Urinary bladder (tissue), 4 donors: ENCODE results near the gene MYL4. TPM values are rescaled to one million over a fixed set of nuclear protein-coding genes. Genes with fewer than 3 reads are reported as not detected.
"Not testable (repeated sequence)": the region's sequence is repeated elsewhere in the genome, so short reads cannot be mapped to it uniquely, and the experiment has no call there.

Source experiments
- DNase-seq: peaks from one replicate; pipeline ENCODE4 v3.0.0-alpha.2; 2015; ENCODE audit errors: extremely low spot score
- H3K27ac ChIP-seq: one replicate; pipeline ENCODE4 v1.5.1; 2013; ENCODE audit warnings: low read depth, mild to moderate bottlenecking, moderate library complexity
- H3K36me3 ChIP-seq: one replicate; pipeline ENCODE4 v1.6.1; 2013; ENCODE audit warnings: mild to moderate bottlenecking, moderate library complexity; ENCODE audit not compliant: insufficient read depth
- H3K4me1 ChIP-seq: one replicate; pipeline ENCODE4 v1.6.1; 2013; ENCODE audit warnings: mild to moderate bottlenecking, moderate library complexity; ENCODE audit not compliant: insufficient read depth
- H3K4me3 ChIP-seq: one replicate; pipeline ENCODE4 v1.5.1; 2013; ENCODE audit warnings: low read depth, low read length
- WGBS: extraction: QIAGEN DNeasy Blood & Tissue Kit; methylation state at CpG from one replicate; pipeline ENCODE4 v1.1.7; 2013; 5-methylcytosine and 5-hydroxymethylcytosine counted together
- polyA plus RNA-seq: library from polyadenylated mRNA; stranded (reverse); fragments of 200-250 nt; gene quantifications from one replicate; pipeline ENCODE4 v1.2.3, GENCODE V29; 2013
- total RNA-seq: library from RNA; depleted of rRNA; stranded (reverse); fragments of >200 nt; gene quantifications from one replicate; pipeline ENCODE4 v1.2.3, GENCODE V29; 2014
- donor health status: healthy with polysubstance abuse.
- donor health status: healthy.

The MYL4 gene
- total RNA-seq (31.7 TPM), polyA plus RNA-seq (0.53 TPM)

DNA sequence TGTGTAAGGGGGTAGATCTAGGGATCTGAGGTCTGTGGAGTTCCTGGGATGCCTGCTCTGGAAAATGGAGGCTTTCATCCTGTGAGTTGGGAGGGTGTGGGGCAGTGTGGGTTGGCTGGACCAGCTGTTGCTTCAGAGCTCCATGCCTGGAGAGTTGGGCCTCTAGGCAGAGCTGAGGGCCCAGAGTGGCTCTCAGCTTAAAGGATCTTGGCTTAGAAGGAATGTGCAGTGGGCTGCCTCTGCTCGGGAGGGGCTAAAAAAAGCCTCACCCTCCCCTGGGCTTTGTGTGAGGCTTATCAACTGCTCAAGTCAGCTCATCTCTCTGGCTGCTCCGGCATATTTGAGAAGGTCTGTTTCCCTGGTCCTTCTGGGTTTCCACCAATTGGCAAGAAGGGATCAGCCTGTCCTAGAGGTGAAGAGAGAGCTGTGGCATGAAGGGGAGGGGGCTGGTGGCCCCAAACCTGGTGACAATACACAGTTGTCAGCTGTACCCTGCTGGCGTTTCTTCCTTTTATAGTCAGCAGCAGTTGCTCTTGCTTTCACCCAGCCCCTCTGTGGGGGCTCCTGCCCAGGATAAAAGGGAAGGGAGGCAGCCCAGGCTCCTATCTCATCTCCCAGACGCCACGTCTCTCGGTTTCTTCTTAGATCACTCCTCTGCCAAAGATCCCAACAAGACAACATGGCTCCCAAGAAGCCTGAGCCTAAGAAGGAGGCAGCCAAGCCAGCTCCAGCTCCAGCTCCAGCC, at the start of gene MYL4:
TSS of gene MYL4 (plus strand) at position 605 of the 745 bp plus-strand sequence. CDS start at position 680, 75 bp downstream.
- no peak for DNase-seq
- Histone ChIP-seq H3K4me3 (no peak within 1 kb of the TSS), H3K36me3 (no peaks in the 10 kb centered on the region), H3K4me1 (no peaks in the 10 kb centered on the region), H3K27ac (no peak within 1 kb of the TSS)
- 57% methylated on average over 6 of the region's 6 CpGs for WGBS

DNA sequence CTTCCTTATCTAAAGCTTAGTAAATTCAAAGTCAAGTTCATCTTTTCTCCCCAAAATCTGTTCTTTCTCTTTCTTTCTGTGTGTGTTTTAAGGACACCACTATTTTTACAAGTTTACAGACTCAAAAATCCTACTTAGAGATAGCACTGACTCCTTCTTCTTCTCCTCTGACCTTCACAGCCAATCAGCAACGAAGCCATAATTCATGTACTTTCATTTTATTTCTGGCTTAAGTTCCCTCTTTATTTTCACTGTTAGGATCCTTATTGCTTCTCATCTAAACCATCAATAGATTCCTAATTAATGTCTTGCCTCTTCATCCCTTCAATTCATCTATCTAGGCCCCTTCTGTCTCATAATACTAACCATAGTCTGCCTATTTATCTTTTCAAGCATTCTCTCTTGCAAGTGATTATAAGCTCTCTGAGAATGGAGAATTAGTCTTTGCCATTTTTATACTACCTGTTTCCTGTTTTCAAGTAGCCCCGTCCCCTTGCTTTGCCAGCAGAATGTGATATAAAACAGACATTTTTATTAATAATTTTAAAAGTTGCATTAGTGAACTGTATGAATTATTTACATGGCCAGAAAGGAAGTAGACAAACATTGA, 47.0 kb upstream of the MYL4 start:
- Histone ChIP-seq H3K4me1 (no peaks in the 10 kb centered on the region), H3K4me3 (no peak overlapping the region), H3K36me3 (no peaks in the 10 kb centered on the region), H3K27ac (no peak overlapping the region)
- 81% methylated on average over 2 of the region's 2 CpGs for WGBS
- DNase-seq, result no peak

DNA sequence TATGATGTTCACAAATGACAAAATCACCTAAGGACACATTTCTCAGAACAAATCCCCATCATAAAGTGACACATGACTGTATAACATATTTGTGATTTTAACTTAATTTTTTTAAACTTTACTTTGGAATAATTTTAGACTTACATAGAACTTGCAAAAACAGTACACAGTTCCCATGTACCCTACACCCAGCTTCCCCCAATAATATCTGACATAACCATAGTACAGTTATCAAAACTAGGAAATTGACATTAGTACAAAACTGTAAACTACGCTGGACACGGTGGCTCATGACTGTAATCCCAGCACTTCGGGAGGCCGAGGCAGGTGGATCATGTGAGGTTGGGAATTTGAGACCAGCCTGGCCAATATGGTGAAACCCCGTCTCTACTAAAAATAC, 44.9 kb upstream of the MYL4 start:
- H3K36me3 ChIP-seq, result no peaks in the 10 kb centered on the region
- no peak overlapping the region for H3K4me3 ChIP-seq
- no peaks in the 10 kb centered on the region for H3K4me1 ChIP-seq
- no peak overlapping the region for H3K27ac ChIP-seq
- 95% methylated on average over 5 of the region's 5 CpGs for WGBS
- no peak for DNase-seq

DNA sequence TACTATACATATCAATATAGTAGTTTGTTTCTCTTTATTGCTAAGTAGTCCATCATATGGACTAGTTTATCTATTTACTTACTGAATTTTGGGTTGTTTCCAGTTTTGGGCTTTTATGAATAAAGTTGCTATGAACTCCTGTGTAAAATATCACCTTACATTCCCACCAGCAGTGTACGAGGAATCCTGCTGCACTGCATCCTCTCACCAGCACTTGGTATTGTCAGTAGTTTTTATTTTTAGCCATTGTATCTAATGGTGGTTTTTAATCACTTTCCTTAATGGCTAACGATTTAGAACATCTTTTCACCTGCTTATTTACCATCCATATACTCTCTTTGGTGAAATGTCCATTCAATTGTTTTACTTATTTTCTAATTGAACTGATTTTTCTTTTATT, 44.0 kb upstream of the MYL4 start:
- WGBS, result 88% methylated on average over 2 of the region's 2 CpGs

DNA sequence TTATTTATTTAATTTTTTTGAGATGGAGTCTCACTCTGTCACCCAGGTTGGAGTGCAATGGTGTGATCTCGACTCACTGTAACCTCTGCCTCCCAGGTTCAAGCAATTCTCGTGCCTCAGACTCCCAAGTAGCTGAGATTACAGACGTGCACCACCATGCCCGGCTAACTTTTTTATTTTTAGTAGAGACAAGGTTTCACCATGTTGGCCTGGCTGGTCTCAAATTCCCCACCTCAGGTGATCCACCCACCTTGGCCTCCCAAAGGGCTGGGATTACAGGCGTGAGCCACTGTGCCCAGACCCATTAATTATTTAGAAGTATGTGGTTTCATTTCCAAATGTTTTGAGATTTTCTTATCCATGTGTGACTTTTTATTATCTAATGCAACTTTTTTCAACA, 42.3 kb upstream of the MYL4 start:
- not testable (repeated sequence) for H3K4me3 ChIP-seq, H3K36me3 ChIP-seq, H3K4me1 ChIP-seq, DNase-seq, H3K27ac ChIP-seq
- WGBS, result 89% methylated on average over 5 of the region's 5 CpGs

More for the DNA sequence above, 44.0 kb upstream of the MYL4 start:
- H3K4me3 ChIP-seq, result no peak overlapping the region
- no peaks in the 10 kb centered on the region for H3K36me3 ChIP-seq
- no peak overlapping the region for H3K27ac ChIP-seq
- DNase-seq, result no peak
- no peaks in the 10 kb centered on the region for H3K4me1 ChIP-seq

DNA sequence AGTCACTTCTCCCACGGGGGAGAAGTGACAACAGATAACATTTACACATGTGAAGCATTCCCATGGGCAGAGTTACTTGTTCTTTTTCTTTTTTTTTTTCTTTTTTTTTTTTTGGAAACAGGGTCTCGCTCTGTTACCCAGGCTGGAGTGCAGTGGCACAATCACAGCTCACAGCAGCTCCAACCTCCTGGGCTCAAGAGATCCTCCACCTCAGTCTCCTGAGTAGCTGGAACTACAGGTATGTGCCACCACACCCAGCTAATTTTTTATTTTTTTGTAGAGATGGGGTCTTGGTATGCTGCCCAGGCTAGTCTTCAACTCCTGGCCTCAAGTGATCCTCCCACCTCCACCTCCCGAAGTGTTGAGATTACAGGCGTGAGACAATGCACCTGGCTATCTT, 40.3 kb upstream of the MYL4 start:
- H3K4me1 ChIP-seq, DNase-seq, H3K27ac ChIP-seq, H3K4me3 ChIP-seq, H3K36me3 ChIP-seq: not testable (repeated sequence)
- 95% methylated on average over 4 of the region's 4 CpGs for WGBS

DNA sequence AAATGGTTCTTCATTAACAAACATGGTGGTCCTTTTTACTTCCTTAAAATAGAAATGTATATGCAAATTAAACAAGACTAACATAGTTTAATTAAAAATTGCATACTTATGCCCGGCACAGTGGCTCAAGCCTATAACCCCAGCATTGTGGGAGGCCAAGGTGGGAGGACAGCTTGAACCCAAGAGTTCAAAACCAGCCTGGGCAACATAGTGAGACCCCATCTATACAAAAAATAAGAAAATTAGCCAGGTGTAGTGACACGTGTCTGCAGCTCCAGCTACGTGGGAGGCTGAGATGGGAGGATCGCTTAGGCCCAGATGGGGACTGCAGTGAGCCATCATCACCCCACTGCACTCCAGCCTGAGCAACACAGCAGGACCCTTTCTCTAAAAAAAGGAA, 38.4 kb upstream of the MYL4 start:
- WGBS, result 94% methylated on average over 4 of the region's 4 CpGs

DNA sequence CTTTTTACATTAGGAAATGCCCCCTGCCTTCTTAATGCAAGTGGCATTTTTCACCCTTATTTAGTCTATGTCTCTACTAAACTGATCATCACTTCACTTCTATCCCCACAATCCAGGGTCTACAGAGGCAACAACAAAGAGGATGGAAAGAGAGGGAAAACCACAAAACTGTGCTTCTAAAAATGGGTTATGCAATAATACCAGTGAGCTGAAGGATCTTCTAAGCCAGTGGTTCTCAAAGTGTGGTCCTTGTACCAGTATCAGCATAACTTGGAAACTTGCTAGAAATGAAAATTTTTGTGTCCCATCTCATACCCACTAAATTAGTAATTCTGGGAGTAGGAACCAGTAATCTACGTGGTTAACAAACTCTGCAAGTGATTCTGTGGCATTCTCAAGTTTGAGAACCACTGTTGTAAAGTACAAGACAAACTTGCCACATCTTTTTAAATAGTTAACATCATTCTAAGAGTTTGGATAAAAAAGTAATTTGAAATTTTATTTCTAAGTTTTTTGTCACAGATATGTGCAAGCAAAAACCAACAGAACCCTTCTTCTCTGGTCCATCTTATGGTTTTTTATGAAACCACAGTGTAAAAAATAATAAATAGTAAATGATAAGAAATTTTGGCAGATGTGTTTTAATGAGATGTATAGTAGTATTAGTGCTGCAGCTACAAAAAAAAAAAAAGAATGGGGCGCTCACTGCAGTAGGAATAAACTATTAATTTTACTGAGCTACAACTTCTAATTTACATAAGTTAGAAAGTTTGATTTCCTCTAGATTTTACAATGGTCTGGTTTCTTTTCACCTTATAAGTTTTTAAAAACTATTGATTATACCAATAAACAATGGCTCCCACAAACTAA, 36.2 kb upstream of the MYL4 start:
- 88% methylated on average over 2 of the region's 2 CpGs for WGBS
- H3K27ac ChIP-seq, result no peak overlapping the region
- no peaks in the 10 kb centered on the region for H3K4me1 ChIP-seq
- peaks cover 3% of the 10 kb centered on the region for H3K36me3 ChIP-seq
- DNase-seq, result no peak
- H3K4me3 ChIP-seq, result no peak overlapping the region

More for the DNA sequence above, 38.4 kb upstream of the MYL4 start:
- peaks cover 3% of the 10 kb centered on the region for H3K36me3 ChIP-seq
- no peak overlapping the region for H3K4me3 ChIP-seq
- H3K4me1 ChIP-seq, result no peaks in the 10 kb centered on the region
- no peak overlapping the region for H3K27ac ChIP-seq
- DNase-seq, result no peak

DNA sequence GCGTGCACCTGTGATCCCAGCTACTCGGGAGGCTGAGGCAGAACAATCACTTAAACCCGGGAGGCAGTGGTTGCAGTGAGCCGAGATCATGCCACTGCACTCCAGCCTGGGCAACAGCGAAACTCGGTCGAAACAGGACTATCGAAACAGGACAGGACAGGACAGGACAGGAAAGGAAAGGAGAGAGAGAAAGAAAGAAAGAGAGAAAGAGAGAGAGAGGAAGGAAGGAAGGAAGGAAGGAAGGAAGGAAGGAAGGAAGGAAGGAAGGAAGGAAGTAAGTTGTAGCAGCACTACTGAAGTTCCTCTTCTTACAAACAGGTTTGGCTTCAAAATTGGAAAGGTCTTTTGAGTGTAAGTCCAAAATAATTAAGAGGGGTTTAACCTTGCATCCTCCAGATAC, 34.3 kb upstream of the MYL4 start:
- not testable (repeated sequence) for H3K4me3 ChIP-seq, DNase-seq, H3K4me1 ChIP-seq, H3K36me3 ChIP-seq, H3K27ac ChIP-seq
- WGBS, result 95% methylated on average over 8 of the region's 8 CpGs

DNA sequence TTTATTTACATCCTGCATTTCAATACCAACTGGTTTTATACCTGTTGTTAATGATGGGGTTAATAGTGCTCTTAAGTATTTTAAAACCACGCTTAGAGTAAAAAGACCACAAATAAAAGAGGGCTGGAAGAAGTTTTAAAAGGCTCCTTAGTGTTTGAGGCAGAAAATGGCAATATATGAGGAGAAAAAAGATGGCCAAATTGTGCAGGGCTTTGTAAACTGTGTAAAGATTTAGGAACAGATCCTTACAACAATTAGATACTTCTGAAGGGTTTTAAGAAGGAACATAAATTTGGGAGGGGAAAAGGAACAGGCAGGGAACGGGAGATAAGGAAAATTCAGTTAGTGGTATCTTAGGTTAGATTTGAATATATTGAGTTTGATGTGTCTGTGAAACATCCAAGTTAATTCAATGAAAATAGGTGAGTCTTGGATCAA, 32.7 kb upstream of the MYL4 start:
- Histone ChIP-seq H3K27ac (no peak overlapping the region), H3K4me1 (no peaks in the 10 kb centered on the region), H3K36me3 (no peaks in the 10 kb centered on the region), H3K4me3 (no peak overlapping the region)
- 78% methylated on average over 2 of the region's 2 CpGs for WGBS
- DNase-seq, result no peak

DNA sequence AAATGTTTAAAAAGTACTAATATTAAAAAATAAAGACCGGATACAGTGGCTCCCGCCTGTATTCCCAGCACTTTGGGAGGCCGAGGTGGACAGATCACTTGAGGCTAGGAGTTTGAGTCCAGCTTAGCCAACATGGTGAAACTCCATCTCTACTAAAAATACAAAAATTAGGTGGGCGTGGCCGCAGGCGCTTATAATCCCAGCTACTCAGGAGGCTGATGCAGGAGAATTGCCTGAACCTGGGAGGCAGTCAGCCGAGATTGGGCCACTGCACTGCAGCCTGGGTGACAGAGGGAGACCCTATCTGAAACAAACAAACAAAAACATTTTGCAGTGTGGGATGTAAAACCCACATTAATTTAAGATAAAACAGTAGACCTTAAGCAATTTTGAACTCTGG, 31.9 kb upstream of the MYL4 start:
- Histone ChIP-seq H3K27ac (no peak overlapping the region), H3K4me1 (no peaks in the 10 kb centered on the region), H3K4me3 (no peak overlapping the region), H3K36me3 (no peaks in the 10 kb centered on the region)
- DNase-seq, result no peak
- 94% methylated on average over 7 of the region's 7 CpGs for WGBS

DNA sequence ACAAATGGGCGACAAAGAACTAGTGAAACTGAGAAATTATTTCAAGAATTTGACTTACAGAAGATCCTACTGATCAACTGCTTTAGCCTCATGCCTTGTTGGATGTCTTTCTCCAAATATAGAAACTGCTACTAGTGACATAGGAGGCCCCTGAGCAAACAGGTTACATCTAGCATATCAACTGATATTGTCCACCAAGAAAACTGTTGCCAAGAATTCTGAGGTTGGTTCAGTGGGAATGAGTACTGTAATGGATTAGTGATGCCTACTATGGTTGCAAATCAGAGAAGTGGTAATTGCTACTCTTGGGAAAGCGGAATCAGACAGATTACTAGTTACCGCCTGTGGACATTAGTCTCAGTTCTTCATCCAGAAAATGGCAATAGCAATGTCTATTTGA, 30.0 kb upstream of the MYL4 start:
- no peak for DNase-seq
- no peak overlapping the region for H3K4me3 ChIP-seq
- no peak overlapping the region for H3K27ac ChIP-seq
- H3K4me1 ChIP-seq, result no peaks in the 10 kb centered on the region
- WGBS, result 96% methylated on average over 3 of the region's 3 CpGs
- H3K36me3 ChIP-seq, result no peaks in the 10 kb centered on the region

DNA sequence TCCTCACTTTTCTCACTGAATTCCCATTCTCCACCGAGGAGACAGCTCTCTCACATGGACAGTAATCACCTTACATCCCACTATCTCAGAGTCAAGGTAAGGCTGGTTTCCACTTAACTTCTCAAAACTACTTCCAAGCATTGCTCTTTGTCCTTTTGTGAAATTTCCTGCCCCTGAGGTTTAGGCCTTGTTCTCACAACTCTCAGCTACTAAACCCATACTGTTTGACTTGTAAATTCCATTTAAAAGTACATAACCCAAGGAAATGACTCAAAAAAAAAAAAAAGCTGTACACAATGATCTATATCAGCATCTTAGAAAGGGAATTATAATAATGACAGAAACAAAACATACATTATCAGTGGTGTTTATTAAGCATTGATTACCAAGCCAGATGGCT, 28.8 kb upstream of the MYL4 start:
- 84% methylated on average over 1 of the region's 1 CpG for WGBS
- DNase-seq, result no peak
- no peak overlapping the region for H3K4me3 ChIP-seq
- H3K27ac ChIP-seq, result no peak overlapping the region
- no peaks in the 10 kb centered on the region for H3K36me3 ChIP-seq
- no peaks in the 10 kb centered on the region for H3K4me1 ChIP-seq

DNA sequence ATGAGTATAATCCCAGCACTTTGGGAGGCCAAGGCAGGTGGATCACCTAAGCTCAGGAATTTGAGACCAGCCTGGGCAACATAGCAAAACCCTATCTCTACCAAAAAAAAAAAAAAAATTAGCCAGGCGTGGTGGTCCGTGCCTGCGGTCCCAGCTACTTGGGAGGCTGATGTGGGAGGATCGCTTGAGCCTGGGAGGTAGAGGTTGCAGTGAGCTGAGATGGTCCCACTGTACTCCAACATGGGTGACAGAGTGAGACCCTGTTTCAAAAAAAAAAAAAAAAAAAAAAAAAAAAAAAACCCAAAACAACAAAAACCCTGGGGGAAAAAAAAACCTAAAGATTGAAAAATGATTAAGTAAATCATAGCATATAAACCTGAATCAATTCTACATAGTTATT, 28.2 kb upstream of the MYL4 start:
- not testable (repeated sequence) for H3K4me1 ChIP-seq, H3K36me3 ChIP-seq, DNase-seq, H3K4me3 ChIP-seq, H3K27ac ChIP-seq
- 99% methylated on average over 4 of the region's 4 CpGs for WGBS
